OCI-LY1 (cell line): ENCODE data around the gene INSR.
A peak's percentile ranks its signal among the peaks of the same experiment; 100 is the strongest.

Experiments used
- H2AFZ ChIP-seq: fragments of 200-600 bp; sonication (generic), shearing (Covaris generic); 2 replicates; pipeline ENCODE4 v1.6.0; 2014; ENCODE audit warnings: antibody characterized with exemption, mild to moderate bottlenecking, low read length
- H3F3A ChIP-seq: fragments of 200-600 bp; sonication (generic), shearing (Covaris generic); 2 replicates; pipeline ENCODE4 v1.6.0; 2014; ENCODE audit warnings: mild to moderate bottlenecking, antibody characterized with exemption, low read length, moderate library complexity; ENCODE audit not compliant: insufficient read depth
- H3K27ac ChIP-seq: fragments of 200-600 bp; sonication (generic); 2 replicates; pipeline ENCODE4 v1.5.1; 2014; ENCODE audit warnings: low read length, mixed run types, mild to moderate bottlenecking, low read depth; ENCODE audit not compliant: poor library complexity, severe bottlenecking
- H3K27me3 ChIP-seq: fragments of 200-600 bp; sonication (generic); 2 replicates; pipeline ENCODE4 v1.6.0; 2014; ENCODE audit warnings: antibody characterized with exemption, mild to moderate bottlenecking, low read length, moderate library complexity; ENCODE audit not compliant: insufficient read depth
- H3K36me3 ChIP-seq: fragments of 200-600 bp; sonication (generic); 2 replicates; pipeline ENCODE4 v1.6.1; 2014; ENCODE audit warnings: mild to moderate bottlenecking, antibody characterized with exemption, low read length, moderate library complexity, mixed read lengths; ENCODE audit not compliant: insufficient read depth
- H3K4me1 ChIP-seq: fragments of 200-600 bp; sonication (generic); 2 replicates; pipeline ENCODE4 v1.5.1; 2014; ENCODE audit warnings: mild to moderate bottlenecking, low read length, moderate library complexity; ENCODE audit not compliant: insufficient read depth, severe bottlenecking
- H3K4me2 ChIP-seq: fragments of 200-600 bp; sonication (generic), shearing (Covaris generic); 2 replicates; pipeline ENCODE4 v1.6.1; 2014; ENCODE audit warnings: low read length
- H3K4me3 ChIP-seq: fragments of 200-600 bp; sonication (generic); 2 replicates; pipeline ENCODE4 v1.5.1; 2014; ENCODE audit warnings: low read length, low read depth, mild to moderate bottlenecking, mixed read lengths; ENCODE audit not compliant: poor library complexity, severe bottlenecking
- H3K79me2 ChIP-seq: fragments of 200-600 bp; shearing (Covaris generic); 2 replicates; pipeline ENCODE4 v1.6.1; 2016; ENCODE audit warnings: mixed run types, low read length, mixed read lengths; ENCODE audit not compliant: insufficient read depth
- H3K9ac ChIP-seq: fragments of 200-600 bp; sonication (generic), shearing (Covaris generic); 2 replicates; pipeline ENCODE4 v1.6.1; 2014; ENCODE audit warnings: mild to moderate bottlenecking, low read length, mixed read lengths
- H3K9me2 ChIP-seq: fragments of 200-600 bp; sonication (generic), shearing (Covaris generic); 2 replicates; pipeline ENCODE4 v1.6.1; 2014; ENCODE audit warnings: low read depth, mild to moderate bottlenecking, low read length, mixed read lengths
- H3K9me3 ChIP-seq: fragments of 200-600 bp; shearing (Covaris generic); 2 replicates; pipeline ENCODE4 v1.6.1; 2014; ENCODE audit warnings: low read length, mixed read lengths
- H4K20me1 ChIP-seq: fragments of 200-600 bp; sonication (generic), shearing (Covaris generic); 2 replicates; pipeline ENCODE4 v1.6.0; 2016; ENCODE audit warnings: mild to moderate bottlenecking, low read length; ENCODE audit not compliant: insufficient read depth
- CTCF ChIP-seq: fragments of 200-600 bp; sonication (generic), shearing (Covaris generic); IDR thresholded peaks from 2 replicates; pipeline ENCODE4 v1.5.1; 2017; ENCODE audit warnings: mild to moderate bottlenecking, antibody characterized with exemption, low read length, moderate library complexity, mixed read lengths
- EZH2 ChIP-seq: fragments of 200-600 bp; sonication (generic), shearing (Covaris generic); IDR thresholded peaks from 2 replicates; pipeline ENCODE4 v1.8.0; 2017; ENCODE audit warnings: borderline replicate concordance, mixed run types, mild to moderate bottlenecking, antibody characterized with exemption, low read length, moderate library complexity, mixed read lengths

The INSR gene

GRCh38 chr19:7176792-7177191 lies 117.4 kb downstream of the INSR start:
- H3K79me2 ChIP-seq: no peaks in the 10 kb centered on the region
- no peak for TF ChIP-seq CTCF
- no peaks in the 10 kb centered on the region for H3K9me2 ChIP-seq
- H3K4me1 ChIP-seq: peaks cover 31% of the 10 kb centered on the region
- no peaks in the 10 kb centered on the region for H3K9me3 ChIP-seq
- no peaks in the 10 kb centered on the region for H3K27me3 ChIP-seq
- H3K4me3 ChIP-seq: no peak overlapping the region
- H3K9ac ChIP-seq: no peak overlapping the region
- no peaks in the 10 kb centered on the region for H3F3A ChIP-seq
- H3K36me3 ChIP-seq: no peaks in the 10 kb centered on the region; the same call in 1 of the 2 replicates
- H3K4me2 ChIP-seq: no peak overlapping the region
- peak overlapping the region; percentile 93 for H3K27ac ChIP-seq
- no peaks in the 10 kb centered on the region for H4K20me1 ChIP-seq
- no peak overlapping the region for H2AFZ ChIP-seq

DNA sequence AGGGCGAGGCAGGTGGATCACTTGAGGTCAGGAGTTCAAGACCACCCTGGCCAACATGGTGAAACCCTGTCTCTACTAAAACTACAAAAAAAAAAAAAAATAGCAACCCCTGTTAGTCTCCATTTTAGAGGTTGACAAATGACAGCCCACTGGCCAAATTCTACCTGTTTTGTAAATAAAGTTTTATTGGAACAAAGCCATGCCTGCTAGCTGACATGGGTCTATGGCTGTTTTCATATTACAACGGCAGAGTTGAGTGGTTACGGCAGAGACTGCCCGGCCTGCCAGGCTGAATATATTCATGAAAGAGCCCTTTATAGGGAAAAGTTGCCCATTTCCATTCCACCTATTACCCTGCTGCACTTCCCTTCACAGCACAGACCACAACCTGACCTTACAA lies 121.4 kb downstream of the INSR start:
- Histone ChIP-seq H3K27me3 (peaks cover 2% of the 10 kb centered on the region; the same call in 1 of the 2 replicates), H2AFZ (no peak overlapping the region), H3F3A (no peaks in the 10 kb centered on the region), H3K4me2 (no peak overlapping the region), H3K4me1 (peaks cover 3% of the 10 kb centered on the region), H3K9me2 (no peaks in the 10 kb centered on the region), H3K27ac (no peak overlapping the region), H3K4me3 (no peak overlapping the region), H3K36me3 (no peaks in the 10 kb centered on the region; the same call in 1 of the 2 replicates), H3K9me3 (no peaks in the 10 kb centered on the region), H3K79me2 (no peaks in the 10 kb centered on the region), H3K9ac (no peak overlapping the region), H4K20me1 (no peaks in the 10 kb centered on the region)
- TF ChIP-seq CTCF (no peak), EZH2 (no peak)

- Histone ChIP-seq H3K4me2 (no peak overlapping the region), H3K4me3 (no peak overlapping the region), H3K9me3 (no peaks in the 10 kb centered on the region), H3K9ac (no peak overlapping the region), H3K36me3 (no peaks in the 10 kb centered on the region; the same call in 1 of the 2 replicates), H3K27me3 (peaks cover 2% of the 10 kb centered on the region; the same call in 1 of the 2 replicates), H4K20me1 (no peaks in the 10 kb centered on the region), H2AFZ (no peak overlapping the region), H3K27ac (no peak overlapping the region), H3K79me2 (no peaks in the 10 kb centered on the region), H3K9me2 (no peaks in the 10 kb centered on the region), H3K4me1 (no peaks in the 10 kb centered on the region), H3F3A (no peaks in the 10 kb centered on the region)
- TF ChIP-seq EZH2 (no peak), CTCF (no peak)
Measured at GRCh38 chr19:7170983-7171382, 123.2 kb downstream of the INSR start.
